ENCODE results near the gene CHAF1A.

- TF ChIP-seq, protein P1, sequence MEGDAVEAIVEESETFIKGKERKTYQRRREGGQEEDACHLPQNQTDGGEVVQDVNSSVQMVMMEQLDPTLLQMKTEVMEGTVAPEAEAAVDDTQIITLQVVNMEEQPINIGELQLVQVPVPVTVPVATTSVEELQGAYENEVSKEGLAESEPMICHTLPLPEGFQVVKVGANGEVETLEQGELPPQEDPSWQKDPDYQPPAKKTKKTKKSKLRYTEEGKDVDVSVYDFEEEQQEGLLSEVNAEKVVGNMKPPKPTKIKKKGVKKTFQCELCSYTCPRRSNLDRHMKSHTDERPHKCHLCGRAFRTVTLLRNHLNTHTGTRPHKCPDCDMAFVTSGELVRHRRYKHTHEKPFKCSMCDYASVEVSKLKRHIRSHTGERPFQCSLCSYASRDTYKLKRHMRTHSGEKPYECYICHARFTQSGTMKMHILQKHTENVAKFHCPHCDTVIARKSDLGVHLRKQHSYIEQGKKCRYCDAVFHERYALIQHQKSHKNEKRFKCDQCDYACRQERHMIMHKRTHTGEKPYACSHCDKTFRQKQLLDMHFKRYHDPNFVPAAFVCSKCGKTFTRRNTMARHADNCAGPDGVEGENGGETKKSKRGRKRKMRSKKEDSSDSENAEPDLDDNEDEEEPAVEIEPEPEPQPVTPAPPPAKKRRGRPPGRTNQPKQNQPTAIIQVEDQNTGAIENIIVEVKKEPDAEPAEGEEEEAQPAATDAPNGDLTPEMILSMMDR (IDR thresholded peaks at IDR 0.05): no peak
- TF ChIP-seq POLR2A (IDR thresholded peaks at IDR 0.05) (no peak), POLR2AphosphoS5 (IDR thresholded peaks at IDR 0.05) (no peak), EP300 (IDR thresholded peaks at IDR 0.05) (no peak)
Observed at GRCh38 chr19:4472174-4472974, 69.9 kb downstream of the CHAF1A start, which contains the start of gene HDGFL2.

Data from gastroesophageal sphincter (tissue), 3 donors.